Measurements from ENCODE around the gene ASH1L.

DNA sequence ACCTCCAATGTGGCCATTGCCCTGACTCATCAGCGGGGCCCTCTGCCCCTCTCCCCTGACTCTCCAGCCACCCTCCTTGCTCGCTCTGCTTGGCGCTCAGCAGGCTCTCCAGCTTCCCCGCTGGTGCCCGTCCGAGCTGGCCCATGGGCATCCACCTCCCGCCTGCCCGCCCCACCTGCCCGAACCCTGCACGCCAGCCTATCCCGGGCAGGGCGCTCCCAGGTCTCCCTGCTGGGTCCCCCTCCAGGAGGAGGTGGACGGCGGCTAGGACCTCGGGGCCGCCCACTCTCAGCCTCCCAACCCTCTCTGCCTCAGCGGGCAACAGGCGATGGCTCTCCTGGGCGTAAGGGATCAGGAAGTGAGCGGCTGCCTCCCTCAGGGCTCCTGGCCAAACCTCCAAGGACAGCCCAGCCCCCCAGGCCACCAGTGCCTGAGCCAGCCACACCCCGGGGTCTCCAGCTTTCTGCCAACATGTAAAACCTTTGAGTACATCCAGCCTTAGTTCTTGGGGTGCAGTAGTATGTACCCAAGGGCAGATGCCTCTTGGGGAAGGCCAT is 274.5 kb downstream of the ASH1L start:
- TF ChIP-seq EZH2 (IDR thresholded peaks at IDR 0.05; ENCODE audit: low read depth) (no peak), CTCF (conservative IDR thresholded peaks at IDR 0.05) (no peak)

Data from PC-9 (cell line).